Aorta (tissue), 5 donors: ENCODE measurements around the gene SARS1. TPM values are rescaled to one million over a fixed set of nuclear protein-coding genes. Genes with fewer than 3 reads are reported as not detected.

ENCODE experiments used
- ATAC-seq: fragments of 200-7000 bp; cut with Tn5 transposase; one replicate; pipeline ENCODE4 v1.9.1; 2022; ENCODE audit warnings: moderate library complexity; ENCODE audit not compliant: low FRiP score
- DNase-seq, 2 donors: peaks; one replicate each; pipeline ENCODE4 v3.0.0-alpha.2; 2020
- H3K27ac ChIP-seq, 2 donors: one replicate each; pipeline ENCODE4 v1.5.1; 2013; ENCODE audit warnings: low read length in 2 of 2, mild to moderate bottlenecking in 2 of 2, moderate library complexity in 2 of 2, control low read depth in 1 of 2, inconsistent platforms in 1 of 2, low read depth in 1 of 2
- H3K27me3 ChIP-seq, 2 donors: one replicate each; pipeline ENCODE4 v1.6.1; 2013; ENCODE audit warnings: control low read depth in 1 of 2, low read length in 1 of 2, mild to moderate bottlenecking in 1 of 2, moderate library complexity in 1 of 2; ENCODE audit not compliant: insufficient read depth in 2 of 2, control insufficient read depth in 1 of 2
- H3K36me3 ChIP-seq, 2 donors: one replicate each; pipeline ENCODE4 v1.6.1; 2013; ENCODE audit warnings: control low read depth in 1 of 2, low read length in 1 of 2, mild to moderate bottlenecking in 1 of 2; ENCODE audit not compliant: insufficient read depth in 2 of 2, control insufficient read depth in 1 of 2
- H3K4me1 ChIP-seq, 2 donors: one replicate each; pipeline ENCODE4 v1.6.1; 2013; ENCODE audit warnings: low read length in 2 of 2, control low read depth in 1 of 2, mild to moderate bottlenecking in 1 of 2, moderate library complexity in 1 of 2; ENCODE audit not compliant: insufficient read depth in 2 of 2, control insufficient read depth in 1 of 2
- H3K4me3 ChIP-seq, 2 donors: one replicate each; pipeline ENCODE4 v1.5.1; 2013; ENCODE audit warnings: low read length in 2 of 2, control low read depth in 1 of 2, mild to moderate bottlenecking in 1 of 2
- H3K9me3 ChIP-seq: one replicate; pipeline ENCODE4 v1.6.1; 2013; ENCODE audit warnings: mild to moderate bottlenecking, low read length; ENCODE audit not compliant: control insufficient read depth
- WGBS, 2 donors: extraction: QIAGEN DNeasy Blood & Tissue Kit; methylation state at CpG; one replicate each; pipeline ENCODE4 v1.1.7; 2013; 5-methylcytosine and 5-hydroxymethylcytosine counted together
- intact Hi-C, 2 donors: fragments of 100-400 bp; cut with DNase I; formaldehyde crosslinking; loops; one replicate each; pipeline versions ENCODE4 v1.14.2 to v1.15.0; 2022
- polyA plus RNA-seq, 2 donors: library from polyadenylated mRNA; stranded (reverse); fragments of 200-250 nt; gene quantifications; one replicate each; pipeline ENCODE4 v1.2.3, GENCODE V29; 2013
- total RNA-seq, 2 donors: library from RNA; stranded (reverse); fragmentation: NEBNext Ultra II Directional; extraction: Animal tissue kit (Norgen Biotek cat#: 25700); gene quantifications; one replicate each; pipeline ENCODE4 v1.2.1, GENCODE V29; 2021
- donor health status: healthy with polysubstance abuse.
- donor health status: Bipolar disorder and iron deficiency.
- donor health status: DM: no; HTN: no; CAD: no.
- donor health status: DM: no; HTN: no; CAD: no.
- donor health status: DM: yes; HTN: yes; CAD: no.

The SARS1 gene
- total and polyA plus RNA-seq, 4 donors, result 109 to 159 (median 117) TPM

DNA sequence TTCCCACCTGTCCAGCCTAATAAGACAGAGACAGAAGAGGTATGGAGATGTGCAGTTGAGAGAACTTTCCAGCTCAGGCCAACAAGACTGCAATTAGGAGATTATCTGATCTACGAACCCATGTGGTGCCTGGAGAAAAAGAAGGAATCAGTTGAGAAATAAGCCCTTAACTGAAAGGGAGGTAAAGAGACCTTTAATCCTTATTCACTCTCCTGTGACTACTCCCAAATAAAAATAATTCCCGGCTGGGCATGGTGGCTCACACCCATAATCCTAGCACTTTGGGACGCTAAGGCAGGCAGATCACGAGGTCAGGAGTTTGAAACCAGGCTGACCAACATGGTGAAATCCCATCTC, 31.9 kb upstream of the SARS1 start:
- intact Hi-C loops, result no loop called here
- Histone ChIP-seq H3K4me1 (no peaks in the 10 kb centered on the region), H3K27ac (no peak overlapping the region), H3K4me3 (no peak overlapping the region), H3K9me3 (no peaks in the 10 kb centered on the region), H3K36me3 (no peaks in the 10 kb centered on the region), H3K27me3 (no peaks in the 10 kb centered on the region)
- no peak for ATAC-seq
- no peak for DNase-seq
- 65 to 76% methylated on average over 4 of the region's 4 CpGs for WGBS, 2 donors

DNA sequence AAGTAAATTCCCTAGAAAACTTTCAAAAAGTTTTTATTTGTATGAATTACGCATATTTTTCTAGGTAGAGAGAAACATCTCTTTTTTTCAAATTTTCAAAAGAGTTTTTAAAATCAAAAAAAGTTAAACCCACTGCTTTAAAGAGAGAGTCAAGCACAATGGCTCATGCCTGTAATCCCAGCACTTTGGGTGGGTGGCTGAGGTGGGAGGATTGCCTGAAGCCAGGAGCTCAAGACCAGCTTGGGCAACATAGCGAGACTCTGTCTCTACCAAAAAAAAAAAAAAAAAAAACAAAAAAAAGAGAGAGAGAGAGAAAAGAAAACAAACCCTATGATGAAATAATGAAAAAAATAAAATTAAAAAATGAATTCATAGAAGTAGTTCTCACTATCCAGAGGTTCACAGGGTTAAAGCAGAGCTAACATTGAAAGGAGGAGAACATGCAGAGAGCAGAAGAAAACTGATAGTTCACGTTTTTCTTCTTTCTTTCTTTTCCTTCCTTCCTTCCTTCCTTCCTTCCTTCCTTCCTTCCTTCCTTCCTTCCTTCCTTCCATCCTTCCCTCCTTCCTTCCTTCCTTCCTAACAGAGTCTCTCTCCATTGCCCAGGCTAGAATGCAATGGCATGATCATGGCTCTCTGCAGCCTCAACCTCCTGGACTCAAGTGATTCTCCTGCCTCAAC, 30.5 kb upstream of the SARS1 start:
- intact Hi-C loops, result no loop called here
- Histone ChIP-seq H3K9me3 (no peaks in the 10 kb centered on the region), H3K27me3 (no peaks in the 10 kb centered on the region), H3K4me1 (no peaks in the 10 kb centered on the region), H3K4me3 (no peak overlapping the region), H3K27ac (no peak overlapping the region), H3K36me3 (no peaks in the 10 kb centered on the region)
- ATAC-seq, result no peak
- no peak for DNase-seq
- 81 to 89% methylated on average over 3 of the region's 3 CpGs for WGBS, 2 donors

DNA sequence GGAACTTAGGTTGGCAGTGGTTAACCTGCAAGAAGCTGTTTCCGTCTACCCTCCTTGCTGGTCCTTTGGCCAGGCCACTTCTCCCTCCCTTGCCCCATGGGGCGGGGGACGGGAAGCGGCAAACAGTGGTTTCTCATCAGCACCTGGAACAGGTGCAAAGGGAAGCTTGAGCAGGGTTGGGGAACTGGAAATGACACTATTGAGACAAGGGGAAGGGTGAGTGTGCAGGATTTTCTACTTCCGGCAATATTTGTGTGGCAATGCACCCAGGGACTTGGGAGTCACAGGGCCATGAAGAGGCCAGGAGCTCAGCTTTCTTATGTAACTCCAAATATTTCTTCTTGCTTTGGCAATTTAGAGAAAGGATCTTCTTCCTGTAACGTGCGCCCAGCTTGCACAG, 29.0 kb upstream of the SARS1 start:
- intact Hi-C loops, result no loop called here
- Histone ChIP-seq H3K36me3 (no peaks in the 10 kb centered on the region), H3K27ac (no peak overlapping the region), H3K9me3 (no peaks in the 10 kb centered on the region), H3K27me3 (no peaks in the 10 kb centered on the region), H3K4me1 (no peaks in the 10 kb centered on the region), H3K4me3 (no peak overlapping the region)
- 91 to 93% methylated on average over 7 of the region's 7 CpGs for WGBS, 2 donors
- ATAC-seq, result no peak
- no peak for DNase-seq

DNA sequence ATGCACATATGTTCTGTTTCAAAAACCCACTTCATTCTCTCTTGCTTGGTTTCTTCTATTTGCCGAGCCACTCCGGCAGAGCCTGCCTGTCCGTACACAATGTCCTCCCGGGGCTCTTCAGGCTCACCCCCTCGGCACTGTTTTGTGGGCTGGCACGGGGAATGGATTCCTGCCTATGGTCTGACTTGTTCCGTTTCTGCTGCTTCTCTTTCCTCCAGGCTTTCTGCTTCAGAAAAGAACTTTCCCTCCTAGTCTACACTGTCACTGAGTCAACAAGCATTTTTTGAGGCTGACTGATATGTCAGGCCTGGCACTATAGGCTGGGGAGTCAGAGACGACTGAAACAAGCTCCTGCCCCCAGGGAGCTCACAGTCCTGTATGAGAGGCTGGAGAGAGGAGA, 28.4 kb upstream of the SARS1 start:
- Histone ChIP-seq H3K9me3 (no peaks in the 10 kb centered on the region), H3K27me3 (no peaks in the 10 kb centered on the region), H3K4me3 (no peak overlapping the region), H3K27ac (no peak overlapping the region), H3K4me1 (no peaks in the 10 kb centered on the region), H3K36me3 (no peaks in the 10 kb centered on the region)
- intact Hi-C loops, result no loop called here
- ATAC-seq, result no peak
- no peak for DNase-seq
- WGBS, 2 donors, result 73 to 74% methylated on average over 8 of the region's 8 CpGs

DNA sequence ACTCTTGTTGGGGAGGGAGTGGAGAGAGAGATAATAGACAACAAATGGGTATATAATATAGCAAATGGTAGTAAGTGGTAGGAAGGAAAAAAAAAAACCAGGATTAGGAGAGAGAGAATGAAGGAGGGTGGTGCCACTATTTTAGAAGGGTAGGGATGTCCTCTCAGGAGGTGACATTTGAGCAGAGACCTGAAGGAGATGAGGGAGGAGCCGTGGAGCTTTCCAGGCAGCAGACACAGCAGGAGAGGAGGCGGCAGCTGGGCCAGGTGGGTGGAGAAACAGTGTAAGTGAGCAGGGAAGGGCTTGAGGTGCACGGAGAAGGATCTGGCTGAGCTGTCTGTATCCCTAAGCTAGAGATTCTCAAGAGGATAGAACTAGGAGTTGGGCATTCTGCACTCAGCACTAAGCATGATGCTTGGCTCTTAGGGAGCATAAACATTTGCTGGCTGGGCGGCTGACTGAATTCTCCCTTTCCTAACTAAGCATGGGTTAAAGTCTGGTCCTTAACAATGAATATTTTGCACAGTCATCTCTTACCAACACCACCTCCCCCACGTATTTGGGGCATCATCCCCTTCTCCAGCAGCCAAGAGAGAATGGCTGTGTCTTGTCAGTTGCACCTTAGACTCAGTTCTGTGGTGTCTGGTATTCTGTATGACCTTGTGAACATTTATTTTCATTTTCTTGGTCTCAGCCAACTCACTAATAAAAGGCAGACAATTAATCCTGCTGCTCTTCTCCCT, 27.6 kb upstream of the SARS1 start:
- no peak overlapping the region for H3K27ac ChIP-seq

DNA sequence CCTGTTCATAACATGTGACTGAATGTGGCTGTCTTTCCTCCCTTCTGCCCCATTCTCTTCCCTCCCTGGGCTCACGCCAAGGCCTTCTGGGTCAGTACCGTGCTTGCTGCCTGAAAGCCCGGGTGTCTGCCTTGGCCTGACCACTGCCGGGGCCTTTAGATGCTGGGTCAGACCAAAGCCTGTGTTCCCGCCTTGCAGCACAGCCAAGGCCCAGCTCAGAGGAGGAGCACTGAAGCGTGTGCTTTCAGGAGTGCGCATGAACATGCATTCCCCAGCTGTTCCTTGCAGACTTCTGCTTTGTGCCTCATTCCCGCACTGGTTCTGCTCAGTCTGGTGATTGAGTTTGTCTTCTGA, 27.0 kb upstream of the SARS1 start:
- H3K36me3 ChIP-seq, result no peaks in the 10 kb centered on the region
- H3K9me3 ChIP-seq, result no peaks in the 10 kb centered on the region
- WGBS, 2 donors, result 87 to 89% methylated on average over 8 of the region's 8 CpGs
- intact Hi-C loops, result no loop called here
- ATAC-seq (no peak), DNase-seq (no peak)
- no peak overlapping the region for H3K4me3 ChIP-seq
- H3K27ac ChIP-seq, result no peak overlapping the region
- H3K4me1 ChIP-seq, result no peaks in the 10 kb centered on the region
- no peaks in the 10 kb centered on the region for H3K27me3 ChIP-seq

More for the DNA sequence above, 27.6 kb upstream of the SARS1 start:
- Histone ChIP-seq H3K4me1 (no peaks in the 10 kb centered on the region), H3K27me3 (no peaks in the 10 kb centered on the region), H3K36me3 (no peaks in the 10 kb centered on the region), H3K9me3 (no peaks in the 10 kb centered on the region), H3K4me3 (no peak overlapping the region)
- 59 to 63% methylated on average over 5 of the region's 5 CpGs for WGBS, 2 donors
- ATAC-seq (no peak), DNase-seq (no peak)
- intact Hi-C loops, result no loop called here

DNA sequence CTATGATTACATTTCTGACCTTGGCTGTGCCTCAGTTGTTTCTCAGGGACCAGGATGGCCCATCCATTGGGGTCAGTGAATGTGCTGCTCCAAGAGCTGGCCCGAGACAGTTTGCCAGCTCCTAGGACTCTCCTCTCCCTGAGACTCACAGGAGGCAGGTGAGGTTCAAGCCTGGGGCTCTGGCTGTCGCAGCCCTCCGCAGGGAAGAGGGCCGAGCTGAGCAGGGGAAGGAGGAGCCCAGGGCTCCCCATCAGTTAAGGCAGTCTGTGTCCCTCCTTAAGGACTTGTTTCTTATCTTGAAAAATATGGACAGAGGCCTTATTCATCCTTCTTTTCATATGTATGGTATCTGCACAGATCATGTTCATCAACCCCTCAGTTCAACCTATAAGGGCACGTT, 26.6 kb upstream of the SARS1 start:
- no peaks in the 10 kb centered on the region for H3K4me1 ChIP-seq
- intact Hi-C loops, result no loop called here
- H3K4me3 ChIP-seq, result no peak overlapping the region
- H3K27me3 ChIP-seq, result no peaks in the 10 kb centered on the region
- ATAC-seq (no peak), DNase-seq (no peak)
- WGBS, 2 donors, result 91 to 92% methylated on average over 5 of the region's 5 CpGs
- H3K9me3 ChIP-seq, result no peaks in the 10 kb centered on the region
- no peak overlapping the region for H3K27ac ChIP-seq
- H3K36me3 ChIP-seq, result no peaks in the 10 kb centered on the region

DNA sequence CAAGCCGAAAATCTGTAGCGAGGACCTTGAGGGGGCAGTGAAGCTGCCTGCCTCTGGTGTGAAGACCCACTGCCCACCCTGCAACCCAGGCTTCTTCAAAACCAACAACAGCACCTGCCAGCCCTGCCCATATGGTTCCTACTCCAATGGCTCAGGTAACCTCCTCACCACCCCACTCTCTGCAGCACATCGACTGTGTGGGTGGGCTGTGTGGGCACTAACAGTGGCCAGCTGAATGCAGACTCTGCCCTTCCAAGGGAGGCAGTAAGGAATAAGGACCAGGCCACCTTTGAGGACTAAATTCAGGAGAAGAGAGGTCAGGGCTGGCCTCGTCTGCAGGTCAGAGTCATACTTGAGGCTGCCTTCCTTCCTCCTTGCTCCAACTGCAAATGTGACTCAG, 25.5 kb upstream of the SARS1 start:
- Histone ChIP-seq H3K9me3 (no peaks in the 10 kb centered on the region), H3K4me1 (no peaks in the 10 kb centered on the region), H3K27me3 (no peaks in the 10 kb centered on the region), H3K36me3 (no peaks in the 10 kb centered on the region), H3K27ac (no peak overlapping the region), H3K4me3 (no peak overlapping the region)
- intact Hi-C loops, result no loop called here
- ATAC-seq, result no peak
- WGBS, 2 donors, result 94 to 97% methylated on average over 4 of the region's 4 CpGs
- DNase-seq, result no peak

DNA sequence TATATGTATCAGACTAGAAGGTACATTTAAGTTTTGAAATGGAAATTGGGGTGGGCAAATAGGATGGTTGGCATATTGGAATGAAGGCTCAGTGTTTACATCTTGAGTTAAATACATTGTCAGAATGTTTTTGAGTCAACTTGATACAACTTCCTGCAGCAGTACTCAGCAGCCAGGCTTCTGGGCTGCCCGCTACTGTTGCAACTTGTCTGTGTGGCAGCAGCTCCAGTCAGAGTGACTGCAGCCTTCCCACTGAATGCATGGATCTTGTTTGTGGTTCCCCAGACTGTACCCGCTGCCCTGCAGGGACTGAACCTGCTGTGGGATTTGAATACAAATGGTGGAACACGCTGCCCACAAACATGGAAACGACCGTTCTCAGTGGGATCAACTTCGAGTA, 24.9 kb upstream of the SARS1 start:
- Histone ChIP-seq H3K4me1 (no peaks in the 10 kb centered on the region), H3K9me3 (no peaks in the 10 kb centered on the region), H3K36me3 (no peaks in the 10 kb centered on the region), H3K27me3 (no peaks in the 10 kb centered on the region), H3K4me3 (no peak overlapping the region), H3K27ac (no peak overlapping the region)
- ATAC-seq, result no peak
- intact Hi-C loops, result no loop called here
- 66 to 80% methylated on average over 6 of the region's 6 CpGs for WGBS, 2 donors
- no peak for DNase-seq
